DND-41 (cell line): ENCODE measurements around the gene LMF1.
A peak's percentile ranks its signal among the peaks of the same experiment; 100 is the strongest.

Experiments used
- ATAC-seq: fragments of 200-7000 bp; cut with Tn5 transposase; 3 replicates; pipeline ENCODE4 v1.9.1; 2021; ENCODE audit warnings: low read depth; ENCODE audit not compliant: insufficient read depth
- DNase-seq: peaks from one replicate; pipeline ENCODE4 v3.0.0-alpha.2; 2020
- H2AFZ ChIP-seq: 2 replicates; pipeline ENCODE4 v1.6.0; 2012; ENCODE audit warnings: low read depth, low read length
- H3K27ac ChIP-seq: 2 replicates; pipeline ENCODE4 v1.5.1; 2012; ENCODE audit warnings: low read length, inconsistent platforms
- H3K27me3 ChIP-seq: fragments of 200-600 bp; sonication (generic); 2 replicates; pipeline ENCODE4 v1.6.0; 2012; ENCODE audit warnings: low read length, mild to moderate bottlenecking, inconsistent platforms; ENCODE audit not compliant: insufficient read depth, poor library complexity
- H3K36me3 ChIP-seq: 2 replicates; pipeline ENCODE4 v1.5.1; 2012; ENCODE audit warnings: low read length, inconsistent platforms; ENCODE audit not compliant: insufficient read depth
- H3K4me1 ChIP-seq: 2 replicates; pipeline ENCODE4 v1.5.1; 2012; ENCODE audit warnings: mild to moderate bottlenecking, low read length; ENCODE audit not compliant: insufficient read depth
- H3K4me2 ChIP-seq: 2 replicates; pipeline ENCODE4 v1.6.0; 2012; ENCODE audit warnings: mild to moderate bottlenecking, moderate library complexity, low read length, inconsistent platforms; ENCODE audit not compliant: insufficient read depth
- H3K4me3 ChIP-seq, 2 experiments: fragments of 200-600 bp in 1 of 2; shearing (Covaris generic) in 1 of 2; 2 replicates each; pipeline ENCODE4 v1.5.1; 2012 to 2016; ENCODE audit warnings: inconsistent platforms in 2 of 2, low read length in 2 of 2, mild to moderate bottlenecking in 2 of 2, low read depth in 1 of 2, moderate library complexity in 1 of 2
- H3K79me2 ChIP-seq: 2 replicates; pipeline ENCODE4 v1.6.0; 2012; ENCODE audit warnings: low read length, inconsistent platforms; ENCODE audit not compliant: insufficient read depth
- H3K9ac ChIP-seq: 2 replicates; pipeline ENCODE4 v1.6.0; 2012; ENCODE audit warnings: low read depth, mild to moderate bottlenecking, inconsistent platforms, low read length, moderate library complexity
- H3K9me3 ChIP-seq: 2 replicates; pipeline ENCODE4 v1.5.1; 2012; ENCODE audit warnings: low read length, moderate library complexity, mild to moderate bottlenecking, inconsistent platforms; ENCODE audit not compliant: insufficient read depth, severe bottlenecking
- H4K20me1 ChIP-seq: 2 replicates; pipeline ENCODE4 v1.6.0; 2012; ENCODE audit warnings: low read length; ENCODE audit not compliant: insufficient read depth
- EZH2 ChIP-seq: IDR thresholded peaks from 3 replicates; pipeline ENCODE4 v1.6.1; 2012; ENCODE audit warnings: borderline replicate concordance, low read depth, mild to moderate bottlenecking, moderate library complexity, low read length, inconsistent platforms; ENCODE audit not compliant: severe bottlenecking
- TF ChIP-seq, protein P1 (sequence below): IDR thresholded peaks from 2 replicates; pipeline ENCODE4 v1.5.1; 2012; ENCODE audit warnings: borderline replicate concordance, low read length, moderate library complexity, mild to moderate bottlenecking; ENCODE audit not compliant: poor library complexity, severe bottlenecking; ENCODE audit errors: extremely low read depth

The LMF1 gene

DNA sequence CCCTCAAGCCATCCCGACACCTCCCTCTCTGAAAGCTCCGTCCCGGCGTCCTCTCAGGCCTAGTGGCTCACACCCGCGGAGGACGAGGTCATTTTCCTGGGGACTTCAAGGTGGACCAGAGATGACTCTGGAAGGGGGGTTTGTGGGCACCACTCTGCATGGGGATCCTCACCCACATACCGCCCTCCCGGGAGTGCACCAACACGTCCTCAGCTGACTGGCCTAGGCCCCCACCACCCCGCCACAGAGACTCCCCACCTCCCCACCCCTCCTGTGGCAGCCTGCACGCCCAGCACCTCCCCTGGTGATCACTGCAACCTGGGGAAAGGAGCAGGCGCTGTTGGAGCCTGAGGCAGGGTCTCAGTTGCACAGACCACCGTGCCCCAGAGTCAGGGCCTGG is 8.4 kb upstream of the LMF1 start:
- H3K79me2 ChIP-seq = no peaks in the 10 kb centered on the region
- no peaks in the 10 kb centered on the region for H3K27me3 ChIP-seq
- H3K9ac ChIP-seq = no peak overlapping the region
- TF ChIP-seq EZH2 = no peak
- TF ChIP-seq, protein P1, sequence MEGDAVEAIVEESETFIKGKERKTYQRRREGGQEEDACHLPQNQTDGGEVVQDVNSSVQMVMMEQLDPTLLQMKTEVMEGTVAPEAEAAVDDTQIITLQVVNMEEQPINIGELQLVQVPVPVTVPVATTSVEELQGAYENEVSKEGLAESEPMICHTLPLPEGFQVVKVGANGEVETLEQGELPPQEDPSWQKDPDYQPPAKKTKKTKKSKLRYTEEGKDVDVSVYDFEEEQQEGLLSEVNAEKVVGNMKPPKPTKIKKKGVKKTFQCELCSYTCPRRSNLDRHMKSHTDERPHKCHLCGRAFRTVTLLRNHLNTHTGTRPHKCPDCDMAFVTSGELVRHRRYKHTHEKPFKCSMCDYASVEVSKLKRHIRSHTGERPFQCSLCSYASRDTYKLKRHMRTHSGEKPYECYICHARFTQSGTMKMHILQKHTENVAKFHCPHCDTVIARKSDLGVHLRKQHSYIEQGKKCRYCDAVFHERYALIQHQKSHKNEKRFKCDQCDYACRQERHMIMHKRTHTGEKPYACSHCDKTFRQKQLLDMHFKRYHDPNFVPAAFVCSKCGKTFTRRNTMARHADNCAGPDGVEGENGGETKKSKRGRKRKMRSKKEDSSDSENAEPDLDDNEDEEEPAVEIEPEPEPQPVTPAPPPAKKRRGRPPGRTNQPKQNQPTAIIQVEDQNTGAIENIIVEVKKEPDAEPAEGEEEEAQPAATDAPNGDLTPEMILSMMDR = no peak
- H3K36me3 ChIP-seq = no peaks in the 10 kb centered on the region
- DNase-seq (no peak), ATAC-seq (no peak)
- H3K27ac ChIP-seq = no peak overlapping the region
- no peaks in the 10 kb centered on the region for H3K4me1 ChIP-seq
- no peak overlapping the region for H3K4me3 ChIP-seq
- H2AFZ ChIP-seq = no peak overlapping the region
- no peaks in the 10 kb centered on the region; the same call in 1 of the 2 replicates for H4K20me1 ChIP-seq
- H3K4me2 ChIP-seq = no peak overlapping the region
- no peaks in the 10 kb centered on the region for H3K9me3 ChIP-seq

DNA sequence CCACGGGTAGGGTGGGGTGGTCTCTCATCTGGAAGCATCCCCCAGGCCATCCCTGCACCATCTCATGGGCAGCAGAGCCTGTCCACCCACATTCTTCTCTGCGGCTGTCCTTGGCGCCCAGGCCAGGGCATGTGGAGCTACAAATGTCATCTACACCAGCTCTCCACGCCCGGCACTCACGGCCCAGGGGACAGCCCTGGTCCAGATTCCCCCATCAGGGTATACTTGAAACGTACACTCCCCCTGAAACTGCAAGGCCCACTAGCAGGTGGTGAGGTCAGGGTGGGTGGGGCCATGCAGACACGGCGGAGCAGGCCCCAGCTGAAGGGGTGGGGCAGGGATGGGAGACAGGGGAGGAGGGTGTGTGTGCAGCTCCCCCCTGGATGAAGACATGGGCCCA is 7.6 kb upstream of the LMF1 start:
- Histone ChIP-seq H3K36me3 (no peaks in the 10 kb centered on the region), H3K79me2 (no peaks in the 10 kb centered on the region), H3K4me1 (no peaks in the 10 kb centered on the region), H4K20me1 (no peaks in the 10 kb centered on the region; the same call in 1 of the 2 replicates), H3K27ac (no peak overlapping the region), H3K4me2 (no peak overlapping the region), H3K9me3 (no peaks in the 10 kb centered on the region), H3K27me3 (no peaks in the 10 kb centered on the region), H3K9ac (no peak overlapping the region), H2AFZ (no peak overlapping the region), H3K4me3 (no peak overlapping the region)
- DNase-seq (no peak), ATAC-seq (peak; percentile 44; the same call in 2 of the 3 replicates)
- TF ChIP-seq, protein P1 = no peak
- no peak for TF ChIP-seq EZH2

DNA sequence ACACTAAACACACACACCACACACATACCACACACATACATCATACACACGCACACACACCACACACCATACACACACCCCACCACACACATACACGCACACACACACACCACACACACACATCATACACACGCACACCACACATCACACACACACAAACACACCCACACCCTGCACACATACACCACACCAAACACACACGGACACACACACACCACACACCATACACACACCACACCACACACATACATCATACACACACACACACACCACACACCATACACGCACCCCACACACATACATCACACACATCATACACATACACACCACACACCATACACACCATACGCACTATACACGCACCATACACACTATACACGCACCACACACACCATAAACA is 7.1 kb upstream of the LMF1 start:
- no peak overlapping the region for H3K9ac ChIP-seq
- H3K79me2 ChIP-seq = no peaks in the 10 kb centered on the region
- no peak for DNase-seq
- no peak overlapping the region for H3K4me2 ChIP-seq
- H3K9me3 ChIP-seq = no peaks in the 10 kb centered on the region
- H2AFZ ChIP-seq = no peak overlapping the region
- no peak for ATAC-seq
- H3K27ac ChIP-seq = no peak overlapping the region
- H3K36me3 ChIP-seq = no peaks in the 10 kb centered on the region
- H4K20me1 ChIP-seq = no peaks in the 10 kb centered on the region; the same call in 1 of the 2 replicates
- H3K27me3 ChIP-seq = no peaks in the 10 kb centered on the region
- no peaks in the 10 kb centered on the region for H3K4me1 ChIP-seq
- no peak overlapping the region for H3K4me3 ChIP-seq
- TF ChIP-seq, protein P1 = no peak
- TF ChIP-seq EZH2 = no peak

DNA sequence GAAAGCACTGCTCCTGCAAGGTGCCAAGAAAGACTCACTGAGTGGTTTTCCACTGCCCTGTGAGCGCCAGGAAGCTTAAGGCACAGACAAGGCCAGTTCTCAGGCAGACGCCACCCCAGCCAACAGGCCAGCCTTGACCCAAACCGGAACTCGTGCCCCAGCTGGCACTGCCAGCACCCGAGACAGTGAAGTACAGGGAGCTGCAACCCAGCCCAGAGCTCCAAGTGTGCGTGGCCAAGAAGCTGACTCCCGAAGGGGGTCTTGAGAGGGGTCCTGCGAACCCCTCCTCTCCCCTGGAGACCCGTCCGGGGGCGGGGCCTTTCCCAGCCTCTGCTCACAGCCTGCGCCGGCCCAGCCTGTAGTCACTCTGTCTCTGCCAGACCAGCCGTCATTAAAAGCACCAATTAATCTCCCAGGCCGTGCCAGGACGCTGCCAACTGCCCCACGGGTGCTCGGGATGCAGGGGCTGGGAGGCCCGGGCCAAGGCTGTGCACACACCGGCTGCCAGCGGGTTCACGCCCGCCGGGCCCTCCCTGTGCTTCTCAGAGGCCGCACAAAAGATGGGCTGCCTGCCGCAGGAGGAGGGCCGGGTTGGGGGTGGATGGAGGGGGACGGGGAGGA is 6.4 kb upstream of the LMF1 start:
- Histone ChIP-seq H3K79me2 (no peaks in the 10 kb centered on the region), H3K4me2 (no peak overlapping the region), H3K27ac (no peak overlapping the region), H4K20me1 (no peaks in the 10 kb centered on the region; the same call in 1 of the 2 replicates), H3K4me1 (no peaks in the 10 kb centered on the region), H3K4me3 (no peak overlapping the region), H3K27me3 (no peaks in the 10 kb centered on the region), H3K9ac (no peak overlapping the region), H3K36me3 (no peaks in the 10 kb centered on the region), H3K9me3 (no peaks in the 10 kb centered on the region), H2AFZ (no peak overlapping the region)
- no peak for TF ChIP-seq EZH2
- TF ChIP-seq, protein P1 = no peak
- no peak for ATAC-seq
- DNase-seq = no peak
